Measurements from ENCODE around the gene ANXA5. TPM values are rescaled to one million over a fixed set of nuclear protein-coding genes. Genes with fewer than 3 reads are reported as not detected.

Gene ANXA5
- total RNA-seq, 1 experiment from 2014 or later: 231 TPM

DNA sequence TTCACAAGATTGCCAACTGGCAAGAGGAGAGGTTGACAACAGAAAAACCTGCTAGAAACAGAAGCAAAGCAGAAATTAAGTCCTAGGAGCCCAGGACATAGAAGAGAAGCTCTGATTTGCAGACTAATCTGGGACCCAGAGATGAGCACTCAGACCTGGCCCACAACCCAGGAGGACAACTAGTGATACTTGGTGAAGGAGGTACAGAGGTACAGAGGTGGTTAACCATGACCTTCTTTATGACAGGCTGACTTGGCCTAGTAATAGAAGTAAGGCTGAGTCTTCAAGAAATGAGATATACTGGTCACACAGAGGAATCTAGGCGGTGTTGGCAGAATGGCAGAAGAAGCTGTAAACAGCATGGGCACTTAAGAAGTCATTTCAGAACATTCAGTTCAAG lies 43.6 kb downstream of the ANXA5 start:
- no peaks in the 10 kb centered on the region for H3K27me3 Mint-ChIP-seq (ENCODE audit: low read depth)
- Histone ChIP-seq H3K14ac (ENCODE audit: insufficient read depth, low read length) (no peak overlapping the region), H2BK5ac (ENCODE audit: insufficient read length, low read length) (no peak overlapping the region), H4K8ac (replicated peaks; ENCODE audit: insufficient read length, low read depth, low read length) (no peak overlapping the region), H3K56ac (ENCODE audit: insufficient read length, low read depth, low read length) (no peak overlapping the region), H3K4ac (ENCODE audit: low read depth, low read length) (no peak overlapping the region), H4K91ac (ENCODE audit: insufficient read length, low read depth, low read length) (no peak overlapping the region), H3K79me2 (ENCODE audit: insufficient read depth, low read length) (no peaks in the 10 kb centered on the region), H3K9ac (ENCODE audit: extremely low read depth, insufficient read length, low read length) (no peak overlapping the region), H3K23me2 (ENCODE audit: insufficient read length, low read depth, low read length, poor library complexity, severe bottlenecking) (no peaks in the 10 kb centered on the region), H4K20me1 (ENCODE audit: control insufficient read depth, insufficient read depth, insufficient read length) (no peaks in the 10 kb centered on the region), H3K9me3 (ENCODE audit: control insufficient read depth, low read depth, low read length) (no peaks in the 10 kb centered on the region), H3K4me1 (ENCODE audit: insufficient read depth, low read length) (no peaks in the 10 kb centered on the region), H3T11ph (ENCODE audit: low read length) (no peak overlapping the region), H4K5ac (ENCODE audit: insufficient read length, low read depth, low read length) (no peak overlapping the region), H3K79me1 (ENCODE audit: insufficient read depth, low read depth, low read length, poor library complexity, severe bottlenecking) (no peaks in the 10 kb centered on the region), H2BK12ac (ENCODE audit: insufficient read length, low read depth, low read length) (no peak overlapping the region), H3K23ac (ENCODE audit: insufficient read length, low read depth, low read length) (no peak overlapping the region), H3K18ac (ENCODE audit: insufficient read length, low read depth, low read length) (no peak overlapping the region), H2AK5ac (ENCODE audit: insufficient read length, low read length) (no peak overlapping the region), H3K27ac (ENCODE audit: insufficient read length, low read depth, low read length) (no peak overlapping the region), H3K4me2 (ENCODE audit: insufficient read depth, insufficient read length, low read length) (no peak overlapping the region), H2AFZ (ENCODE audit: low read length) (no peak overlapping the region), H3K27me3 (ENCODE audit: insufficient read depth, low read length) (no peaks in the 10 kb centered on the region), H2BK120ac (ENCODE audit: low read depth, low read length, poor library complexity, severe bottlenecking) (no peak overlapping the region), H2BK20ac (ENCODE audit: low read depth, low read length, poor library complexity, severe bottlenecking) (no peak overlapping the region), H2BK15ac (ENCODE audit: low read depth, low read length) (no peak overlapping the region)
- no peak overlapping the region for H3K4me3 Mint-ChIP-seq
- no peak for DNase-seq
- H3K4me1 Mint-ChIP-seq: no peaks in the 10 kb centered on the region
- WGBS (ENCODE audit: extremely low coverage, insufficient read length, low lambda C conversion rate): no CpG with 5 or more reads among the region's 1 CpG
- TF ChIP-seq, protein P1, sequence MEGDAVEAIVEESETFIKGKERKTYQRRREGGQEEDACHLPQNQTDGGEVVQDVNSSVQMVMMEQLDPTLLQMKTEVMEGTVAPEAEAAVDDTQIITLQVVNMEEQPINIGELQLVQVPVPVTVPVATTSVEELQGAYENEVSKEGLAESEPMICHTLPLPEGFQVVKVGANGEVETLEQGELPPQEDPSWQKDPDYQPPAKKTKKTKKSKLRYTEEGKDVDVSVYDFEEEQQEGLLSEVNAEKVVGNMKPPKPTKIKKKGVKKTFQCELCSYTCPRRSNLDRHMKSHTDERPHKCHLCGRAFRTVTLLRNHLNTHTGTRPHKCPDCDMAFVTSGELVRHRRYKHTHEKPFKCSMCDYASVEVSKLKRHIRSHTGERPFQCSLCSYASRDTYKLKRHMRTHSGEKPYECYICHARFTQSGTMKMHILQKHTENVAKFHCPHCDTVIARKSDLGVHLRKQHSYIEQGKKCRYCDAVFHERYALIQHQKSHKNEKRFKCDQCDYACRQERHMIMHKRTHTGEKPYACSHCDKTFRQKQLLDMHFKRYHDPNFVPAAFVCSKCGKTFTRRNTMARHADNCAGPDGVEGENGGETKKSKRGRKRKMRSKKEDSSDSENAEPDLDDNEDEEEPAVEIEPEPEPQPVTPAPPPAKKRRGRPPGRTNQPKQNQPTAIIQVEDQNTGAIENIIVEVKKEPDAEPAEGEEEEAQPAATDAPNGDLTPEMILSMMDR (conservative IDR thresholded peaks at IDR 0.05): no peak
- H3K9me3 Mint-ChIP-seq: no peaks in the 10 kb centered on the region
- no peaks in the 10 kb centered on the region for H3K36me3 Mint-ChIP-seq (ENCODE audit: insufficient read depth in 1 of 3, low read depth in 3 of 3)
- no peak overlapping the region for H3K27ac Mint-ChIP-seq
